ENCODE data around the gene KIF19. TPM values are rescaled to one million over a fixed set of nuclear protein-coding genes. Genes with fewer than 3 reads are reported as not detected.

The KIF19 gene
- total and polyA plus RNA-seq, 2 of the 8 experiments (the other 6 are each of a cell fraction or from before 2014, with no cell fraction given) = 0.52 to 0.77 TPM

DNA sequence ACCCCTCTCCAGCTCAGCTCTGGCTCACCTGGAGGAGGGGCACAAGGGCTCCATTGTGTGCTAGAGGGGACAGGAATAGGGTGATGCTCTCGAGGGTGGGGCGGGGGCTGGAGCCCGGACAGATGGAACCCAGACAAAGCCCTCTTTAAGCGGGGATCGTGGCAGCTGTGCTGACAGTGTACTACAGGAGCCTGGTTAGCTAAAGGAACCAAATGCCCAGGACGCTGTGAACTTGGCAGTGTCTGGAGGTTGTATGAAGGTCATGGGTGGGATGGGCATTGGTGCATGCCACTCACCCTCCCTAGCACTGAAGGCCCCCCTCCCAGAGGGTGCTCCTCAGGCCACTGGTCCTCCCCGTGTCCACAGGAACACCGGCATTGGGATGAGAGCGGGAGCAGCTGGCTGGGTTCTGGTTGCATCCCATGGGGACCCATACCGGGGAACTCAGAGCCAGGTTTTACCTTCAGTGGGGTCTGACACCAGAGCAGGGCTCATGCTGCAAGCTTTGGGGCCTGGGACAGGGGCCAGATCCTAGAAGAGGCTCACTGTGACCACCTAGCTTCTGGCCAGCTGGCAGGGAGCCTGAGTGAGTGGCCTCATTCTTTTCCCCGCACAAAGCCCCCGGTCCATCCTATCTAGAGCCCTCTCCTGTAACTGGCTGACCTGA, 11.9 kb downstream of the KIF19 start:
- 86% methylated on average over 12 of the region's 12 CpGs; no CpG with 5 or more reads in 1 of the 2 experiments for WGBS, 2 experiments (ENCODE audit: extremely low coverage in 1 of 2, insufficient coverage in 1 of 2, insufficient read length in 1 of 2, insufficient replicate concordance in 2 of 2, low coverage in 1 of 2, low lambda C conversion rate in 2 of 2, missing lambda C conversion rate in 1 of 2)
- POLR2A ChIA-PET (ENCODE audit: partially characterized antibody) = interaction anchor here (1.5 kb wide), 1 partner anchor 8 kb away, joined by 4 read pairs; no protein-coding TSS in a partner anchor
- no peak overlapping the region for H3K56ac ChIP-seq (replicated peaks; ENCODE audit: insufficient read length, low read depth, low read length)
- peaks cover 0 to 9% (median 4%) of the 10 kb centered on the region in 4 experiments; a peak in 4 of 7 replicates for H3K4me1 ChIP-seq (replicated peaks in 1 of 4; ENCODE audit: control insufficient read depth in 3 of 4, insufficient read depth in 4 of 4, low read length in 3 of 4)
- H3K14ac ChIP-seq (ENCODE audit: insufficient read length) = no peak overlapping the region
- H2AFZ ChIP-seq (ENCODE audit: low read length) = no peak overlapping the region
- H3K18ac ChIP-seq (ENCODE audit: extremely low read depth, low read length) = no peak overlapping the region
- H3K9ac ChIP-seq (replicated peaks in 1 of 4; ENCODE audit: extremely low read depth in 1 of 4, low read depth in 3 of 4, low read length in 3 of 4) = no peak overlapping the region
- H3K36me3 ChIP-seq (ENCODE audit: control insufficient read depth in 2 of 4, insufficient read depth in 4 of 4, low read length in 3 of 4) = no peaks in the 10 kb centered on the region
- H3K79me1 ChIP-seq (ENCODE audit: low read depth, low read length) = no peaks in the 10 kb centered on the region
- H3K27ac ChIP-seq (ENCODE audit: low read depth, low read length) = no peak overlapping the region
- no peak overlapping the region for H2BK20ac ChIP-seq (ENCODE audit: low read length)
- H4K8ac ChIP-seq (ENCODE audit: extremely low read depth, insufficient read depth, low read length) = peak overlapping the region; percentile 53
- no peak overlapping the region for H3K23ac ChIP-seq (ENCODE audit: insufficient read length)
- no peaks in the 10 kb centered on the region for H4K20me1 ChIP-seq (replicated peaks in 1 of 2; ENCODE audit: control insufficient read depth in 1 of 2, insufficient read depth in 2 of 2, low read length in 2 of 2)
- no peaks in the 10 kb centered on the region; a peak in 1 of 7 replicates for H3K27me3 ChIP-seq (replicated peaks in 1 of 4; ENCODE audit: control insufficient read depth in 3 of 4, extremely low read depth in 1 of 4, insufficient read depth in 3 of 4, low read length in 3 of 4)
- no peak overlapping the region for H3K4me3 ChIP-seq (ENCODE audit: extremely low read depth in 1 of 4, insufficient read depth in 2 of 4, low read depth in 3 of 4, low read length in 4 of 4)
- H2BK120ac ChIP-seq (replicated peaks; ENCODE audit: low read depth, low read length) = no peak overlapping the region
- H2BK12ac ChIP-seq (ENCODE audit: low read depth, low read length) = no peak overlapping the region
- H3K4ac ChIP-seq (replicated peaks; ENCODE audit: insufficient read length, low read depth, low read length) = no peak overlapping the region
- H2BK15ac ChIP-seq (ENCODE audit: low read length) = no peak overlapping the region
- H3K4me2 ChIP-seq (ENCODE audit: insufficient read depth in 1 of 2, low read depth in 2 of 2, low read length in 2 of 2) = no peak overlapping the region
- no peak overlapping the region for H4K91ac ChIP-seq (replicated peaks; ENCODE audit: insufficient read length, low read length)
- H3K9me3 ChIP-seq (ENCODE audit: insufficient read depth in 2 of 2, low read depth in 1 of 2, low read length in 1 of 2) = peaks cover 7 to 13% of the 10 kb centered on the region in 2 experiments; a peak in 2 of 4 replicates
- FAIRE-seq (no peak), DNase-seq (ENCODE audit: low read depth in 1 of 2, low spot score in 2 of 2) (no peak)
- no peak overlapping the region for H4K5ac ChIP-seq (ENCODE audit: insufficient read length, low read depth, low read length)
- no peaks in the 10 kb centered on the region for H3K23me2 ChIP-seq (ENCODE audit: low read depth, low read length)
- H2AK5ac ChIP-seq (ENCODE audit: low read depth, low read length) = 0 out of 2 replicates have a peak overlapping the region, but pooled peaks have one; percentile 15
- H3K79me2 ChIP-seq (ENCODE audit: control insufficient read depth in 1 of 2, insufficient read depth in 2 of 2, low read length in 2 of 2) = no peaks in the 10 kb centered on the region
- CTCF ChIA-PET (ENCODE audit: partially characterized antibody) = interaction anchor here (0.6 to 7.3 kb wide), 5 partner anchors 9 to 100 kb away, joined by 3 to 55 read pairs (median 7); partner anchors contain the start of gene GPR142
- no peak overlapping the region for H2BK5ac ChIP-seq (ENCODE audit: low read depth, low read length)
- TF ChIP-seq SIN3A (conservative IDR thresholded peaks at IDR 0.05 in 1 of 2, IDR thresholded peaks at IDR 0.05 in 1 of 2; ENCODE audit: low read depth in 1 of 2, low read length in 2 of 2) (no peak), KDM4A (IDR thresholded peaks at IDR 0.05; ENCODE audit: low read depth, low read length, severe bottlenecking) (no peak), CTBP2 (IDR thresholded peaks at IDR 0.05; ENCODE audit: borderline replicate concordance, insufficient read depth, insufficient read length, low read length) (no peak), RBBP5 (IDR thresholded peaks at IDR 0.05; ENCODE audit: borderline replicate concordance, low read depth, low read length) (no peak)

Measured in H1 (cell line).